CD4-positive, alpha-beta T cell treated with Interleukin-17A for 1 hour (primary cell): ENCODE measurements around the gene STARD7.
"Not testable (repeated sequence)": the region's sequence is repeated elsewhere in the genome, so short reads cannot be mapped to it uniquely, and the experiment has no call there.

ENCODE experiments used
- DNase-seq: peaks from one replicate; pipeline ENCODE4 v3.0.0-alpha.2; 2020

Gene STARD7

GRCh38 chr2:96160366-96160765 is 48.3 kb downstream of the STARD7 start:
- DNase-seq, result not testable (repeated sequence)

- peak; percentile 46 for DNase-seq
Measured at GRCh38 chr2:96159084-96159830, 49.4 kb downstream of the STARD7 start.

- no peak for DNase-seq
Measured at GRCh38 chr2:96158554-96158940, 50.1 kb downstream of the STARD7 start.

- DNase-seq, result peak; percentile 71
Measured at GRCh38 chr2:96157649-96158553, 50.7 kb downstream of the STARD7 start.

GRCh38 chr2:96156926-96157648 is 51.5 kb downstream of the STARD7 start:
- no peak for DNase-seq

- peak; percentile 58 for DNase-seq
Measured at GRCh38 chr2:96156011-96156820, 52.4 kb downstream of the STARD7 start.

GRCh38 chr2:96154506-96155380 is 53.9 kb downstream of the STARD7 start:
- no peak for DNase-seq

GRCh38 chr2:96153991-96154431 is 54.6 kb downstream of the STARD7 start:
- DNase-seq, result no peak

- DNase-seq, result no peak
Measured at GRCh38 chr2:96153291-96153713, 55.3 kb downstream of the STARD7 start.

GRCh38 chr2:96152304-96153161 is 56.1 kb downstream of the STARD7 start:
- no peak for DNase-seq

GRCh38 chr2:96151595-96152303 is 56.9 kb downstream of the STARD7 start:
- no peak for DNase-seq

- no peak for DNase-seq
Measured at GRCh38 chr2:96150791-96151594, 57.6 kb downstream of the STARD7 start.

GRCh38 chr2:96150007-96150640 is 58.5 kb downstream of the STARD7 start:
- no peak for DNase-seq

- peak; percentile 97 for DNase-seq
Measured at GRCh38 chr2:96148410-96149217, 60.0 kb downstream of the STARD7 start.

GRCh38 chr2:96147593-96148201 is 60.9 kb downstream of the STARD7 start:
- peak; percentile 38 for DNase-seq

- peak; percentile 42 for DNase-seq
Measured at GRCh38 chr2:96146881-96147592, 61.6 kb downstream of the STARD7 start.
